Measurements from ENCODE around the gene STRN3.
"Not testable (repeated sequence)": the region's sequence is repeated elsewhere in the genome, so short reads cannot be mapped to it uniquely, and the experiment has no call there.

STRN3 gene

DNA sequence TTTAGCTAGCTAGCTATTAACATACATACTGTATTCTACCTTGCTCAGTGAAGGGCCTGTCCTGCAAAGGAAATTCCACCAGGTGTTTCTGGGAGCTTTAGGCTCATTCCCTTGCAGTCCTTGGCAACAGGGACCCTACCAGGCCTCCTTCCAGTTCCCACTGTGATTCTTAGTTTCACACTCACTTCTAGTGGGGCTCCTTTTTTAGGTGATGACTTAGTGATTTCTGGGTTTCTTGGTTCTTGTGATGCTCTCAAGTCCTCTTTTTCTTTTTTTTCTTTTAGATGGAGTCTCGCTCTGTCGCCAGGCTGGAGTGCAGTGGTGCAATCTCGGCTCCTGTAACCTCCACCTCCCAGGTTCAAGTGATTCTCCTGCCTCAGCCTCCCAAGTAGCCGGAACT is 10.4 kb upstream of the STRN3 start:
- DNase-seq = no peak

DNA sequence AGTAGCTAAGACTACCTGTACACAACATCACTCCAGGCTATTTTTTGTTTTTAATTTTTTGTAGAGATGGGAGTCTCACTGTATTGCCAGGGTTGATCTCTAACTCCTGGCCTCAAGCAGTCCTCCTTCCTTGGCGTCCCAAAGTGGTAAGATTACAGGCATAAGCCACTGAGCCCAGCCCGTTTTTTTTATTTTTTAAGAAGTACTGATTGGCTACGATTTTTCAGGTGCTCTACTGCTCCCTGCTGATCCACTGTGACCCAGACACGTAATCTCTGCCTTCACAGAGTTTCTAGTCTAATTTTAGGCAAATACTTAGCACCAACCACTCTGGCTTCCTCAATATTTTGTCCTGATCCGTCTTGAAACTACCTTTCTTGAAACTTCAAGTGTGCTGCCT is 4.3 kb upstream of the STRN3 start:
- no peak for DNase-seq

DNA sequence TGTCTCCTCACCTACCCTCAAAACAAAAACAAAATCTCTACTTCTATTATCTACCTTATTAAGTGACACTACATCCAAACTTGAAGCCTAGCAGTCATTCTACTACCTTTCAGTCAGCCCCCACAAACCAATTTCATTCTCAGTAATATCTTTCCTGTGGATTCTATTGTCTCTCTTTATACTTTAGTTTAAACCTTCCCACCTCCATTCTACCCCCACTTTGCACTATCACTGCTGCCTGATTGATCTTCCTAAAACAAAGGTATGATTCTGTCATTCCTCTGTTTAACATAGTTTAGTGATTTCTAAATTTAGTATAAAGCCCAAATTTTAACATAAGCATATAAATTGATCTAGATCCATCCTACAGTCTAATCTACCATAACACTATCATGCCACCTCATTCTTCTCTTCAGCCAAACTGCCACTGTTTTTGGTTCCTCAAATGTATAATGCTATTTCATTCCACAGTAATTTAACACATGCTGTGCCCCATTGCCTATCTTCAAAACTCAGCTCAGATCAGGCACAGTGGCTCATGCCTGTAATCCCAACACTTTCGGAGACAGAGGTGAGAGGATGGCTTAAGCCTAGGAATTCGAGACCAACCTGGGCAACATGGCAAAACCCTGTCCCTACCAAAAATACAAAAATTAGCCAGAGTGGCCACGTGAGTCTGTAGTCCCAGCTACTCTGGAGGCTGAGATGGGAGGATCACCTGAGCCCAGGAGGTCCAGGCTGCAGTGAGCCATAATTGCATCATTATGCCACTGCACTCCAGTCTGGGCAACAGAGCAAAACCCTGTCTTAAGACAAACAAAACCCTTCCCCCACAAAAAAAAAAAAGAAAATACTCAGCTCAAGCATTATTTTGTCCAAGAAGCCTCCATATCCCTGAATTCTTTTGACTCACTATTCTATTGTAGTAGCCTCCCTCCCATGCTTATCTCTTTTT is 3.1 kb upstream of the STRN3 start:
- no peak for DNase-seq

DNA sequence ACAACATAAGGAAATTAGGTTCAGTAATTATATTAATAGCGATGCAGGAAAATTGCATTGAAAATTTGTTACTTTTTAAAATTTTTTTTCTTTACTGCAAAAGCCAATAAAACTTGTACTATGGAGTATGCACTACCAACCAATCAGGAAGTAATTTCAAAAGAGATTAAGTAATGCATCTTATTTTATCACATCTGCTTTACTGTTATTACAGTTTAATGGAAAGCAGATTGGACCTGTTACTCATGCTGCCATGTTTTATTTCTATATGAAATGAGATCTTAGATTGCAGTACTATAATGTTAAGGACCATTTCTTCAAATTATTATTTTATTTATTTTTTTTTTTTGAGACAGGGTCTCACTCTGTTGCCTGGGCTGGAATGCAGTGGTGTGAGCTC is 1.7 kb upstream of the STRN3 start:
- no peak for DNase-seq

DNA sequence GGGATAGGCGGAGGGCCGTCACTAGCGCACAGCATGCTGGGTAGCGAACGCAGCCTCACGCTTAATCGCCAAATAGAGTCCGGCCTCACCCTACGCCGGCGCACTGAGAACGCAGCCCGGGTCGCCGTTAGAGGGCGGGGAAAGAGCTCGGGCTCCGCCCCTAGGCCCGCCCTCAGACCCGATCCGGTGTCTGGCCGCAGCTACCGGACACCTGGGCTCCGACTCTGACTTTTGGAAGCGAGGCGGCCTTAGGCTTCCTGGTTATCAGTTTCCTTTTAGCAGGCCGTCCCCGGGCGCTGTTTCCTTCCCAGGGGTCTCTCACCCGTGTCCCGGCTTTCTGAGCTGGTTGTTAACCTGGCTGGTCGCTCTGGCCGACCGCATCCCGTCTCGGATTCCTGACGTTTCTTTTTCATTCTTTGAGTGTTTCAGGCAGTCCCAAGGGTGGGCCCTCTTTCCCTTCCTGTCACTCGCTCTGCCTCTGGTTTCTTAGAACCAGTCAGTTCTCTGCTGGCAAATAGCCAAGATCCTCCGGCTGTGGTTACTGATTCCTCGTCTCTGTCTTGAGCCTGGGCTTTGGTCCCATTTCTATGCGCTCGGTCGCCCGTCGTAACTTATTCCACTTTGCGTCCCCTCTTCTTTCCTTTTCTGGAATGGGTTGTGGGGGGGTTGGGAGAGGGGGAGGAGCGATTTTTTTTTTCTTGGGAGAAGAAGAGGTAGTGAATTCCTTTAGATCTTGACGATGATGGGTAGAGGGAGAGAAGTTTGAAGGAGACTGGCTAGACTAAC is 464 bp upstream of the STRN3 start:
- peak; percentile 95 for DNase-seq

DNA sequence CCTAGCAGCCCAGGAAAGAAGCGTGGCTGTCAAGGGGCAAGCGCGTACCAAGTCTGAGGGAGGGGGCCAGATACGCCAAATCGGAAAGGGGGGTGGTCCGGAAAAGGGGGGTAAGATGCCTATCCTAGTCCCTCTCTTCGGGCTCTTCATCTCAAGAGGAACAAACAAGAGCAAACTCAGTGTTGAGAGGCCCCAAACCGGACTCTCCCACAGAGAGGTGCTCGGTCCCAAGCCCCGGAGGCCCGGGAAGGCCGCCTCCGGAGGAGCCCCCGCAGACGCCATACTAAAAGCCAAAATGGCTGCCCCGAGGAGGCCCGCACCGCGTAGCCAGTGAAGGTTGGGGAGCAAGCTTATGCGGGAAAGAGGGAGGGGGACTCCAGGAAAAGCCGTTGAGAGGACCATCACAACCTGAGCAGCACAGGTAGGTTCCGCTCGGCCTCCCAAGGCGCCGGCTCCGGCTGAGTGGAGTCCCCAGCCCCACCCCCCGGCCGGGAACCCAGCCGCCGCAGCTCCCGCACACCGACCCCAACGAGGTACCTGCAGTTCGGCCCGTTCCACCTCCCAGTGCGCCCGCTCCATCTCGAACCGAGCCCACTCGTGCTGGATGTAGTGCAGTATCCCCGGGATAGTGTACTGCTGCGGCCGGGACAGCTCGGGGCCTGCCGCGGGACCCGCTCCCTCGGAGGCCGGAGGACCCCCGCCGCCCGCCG is 657 bp downstream of the STRN3 start, which contains the start of gene AP4S1:
TSS of gene AP4S1 (plus strand) at position 283 of the 710 bp plus-strand sequence. CDS start 40,548 bp downstream, outside the sequence.
- DNase-seq = peak; percentile 44

DNA sequence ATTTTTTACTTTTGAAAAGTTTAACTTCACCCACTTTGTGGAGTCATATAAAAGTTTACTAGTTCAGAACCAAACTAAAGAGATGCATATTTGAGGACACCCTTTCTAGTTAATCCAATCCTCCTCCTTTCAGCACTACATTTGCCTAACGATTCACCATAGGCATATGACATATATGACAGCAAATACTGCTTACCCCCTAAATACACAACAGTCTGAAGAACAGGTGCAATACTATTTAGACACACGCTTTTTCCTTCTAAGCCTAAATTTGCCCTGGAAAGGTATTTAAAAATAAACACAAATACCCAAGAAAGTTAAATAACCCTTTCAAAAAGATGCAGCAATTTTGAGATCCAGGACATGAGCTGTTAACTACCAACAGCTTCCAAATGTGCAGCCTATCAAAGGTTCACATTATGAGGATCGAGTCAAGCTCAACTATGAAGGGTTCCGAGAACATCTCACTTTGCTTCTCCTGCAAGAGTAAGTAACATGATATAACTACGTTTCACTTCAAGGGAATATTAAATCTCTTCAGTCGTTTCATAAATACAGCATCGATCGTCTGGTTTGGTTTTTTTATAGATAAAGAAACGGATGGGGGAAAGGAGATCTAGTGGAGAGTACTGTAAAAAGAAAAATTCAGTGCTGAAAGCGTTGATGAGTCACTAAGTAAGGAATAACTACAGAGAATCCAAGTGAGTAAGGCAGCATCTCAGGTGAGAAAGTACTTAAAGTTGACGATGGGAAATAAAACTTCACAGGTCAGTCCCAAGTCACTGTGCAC is 1.4 kb downstream of the STRN3 start:
- DNase-seq = no peak

DNA sequence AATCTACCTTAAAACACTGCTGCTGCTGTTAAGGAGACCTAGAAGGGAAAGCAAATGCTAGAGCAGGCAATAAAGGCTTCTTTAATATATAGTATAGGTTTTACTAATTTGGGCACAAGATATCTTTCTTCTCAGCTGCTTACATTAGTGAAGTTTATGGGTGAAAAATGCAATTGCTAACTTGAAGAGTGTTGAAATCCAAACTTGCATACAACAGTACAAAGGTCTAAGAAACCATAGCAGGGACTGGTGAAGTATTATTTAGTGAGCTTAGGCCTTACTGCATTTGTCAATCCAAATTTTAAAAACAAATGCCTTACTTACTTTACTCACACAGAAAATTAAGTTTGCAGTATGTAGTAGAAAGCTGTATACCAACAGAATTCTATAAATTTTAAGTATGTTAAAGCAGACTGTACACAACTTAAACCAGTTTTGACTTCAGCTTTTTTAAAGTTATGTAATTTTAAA is 2.1 kb downstream of the STRN3 start:
- no peak for DNase-seq

DNA sequence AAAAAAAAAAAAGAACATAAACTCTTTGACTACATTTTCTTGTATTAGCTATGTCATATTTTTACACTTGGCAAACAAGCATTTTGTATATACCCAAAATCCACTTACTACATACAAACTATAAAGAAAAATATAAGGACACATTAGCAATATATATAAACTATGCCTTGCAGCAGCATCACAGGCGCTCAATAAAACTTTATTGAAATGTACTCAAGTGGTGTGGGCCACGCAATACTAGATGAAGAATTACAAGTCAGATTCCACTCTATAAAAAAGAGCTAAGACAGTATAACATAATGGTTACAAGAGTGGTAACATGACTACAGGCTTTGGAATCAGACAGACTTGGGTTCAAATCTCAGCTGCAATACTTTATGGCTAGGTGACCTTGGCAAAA is 3.8 kb downstream of the STRN3 start:
- DNase-seq = no peak

DNA sequence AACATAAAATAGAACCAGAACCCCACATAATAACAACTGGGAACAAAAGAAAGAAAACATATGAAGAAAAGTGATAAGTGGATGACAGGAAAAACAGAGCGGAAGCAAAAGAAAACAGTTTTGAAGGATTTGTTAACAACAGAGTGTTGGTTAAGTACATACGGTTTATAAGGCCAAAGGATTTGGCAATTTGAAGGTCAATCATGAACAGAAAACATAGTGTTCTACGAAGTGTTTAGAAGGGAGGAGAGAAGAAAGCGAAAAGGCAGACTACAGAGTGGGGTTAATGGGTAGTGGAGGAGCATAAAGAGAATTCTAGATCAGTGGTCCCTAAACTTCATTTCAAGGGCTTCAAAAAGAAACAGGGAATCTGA is 4.6 kb downstream of the STRN3 start:
- no peak for DNase-seq

DNA sequence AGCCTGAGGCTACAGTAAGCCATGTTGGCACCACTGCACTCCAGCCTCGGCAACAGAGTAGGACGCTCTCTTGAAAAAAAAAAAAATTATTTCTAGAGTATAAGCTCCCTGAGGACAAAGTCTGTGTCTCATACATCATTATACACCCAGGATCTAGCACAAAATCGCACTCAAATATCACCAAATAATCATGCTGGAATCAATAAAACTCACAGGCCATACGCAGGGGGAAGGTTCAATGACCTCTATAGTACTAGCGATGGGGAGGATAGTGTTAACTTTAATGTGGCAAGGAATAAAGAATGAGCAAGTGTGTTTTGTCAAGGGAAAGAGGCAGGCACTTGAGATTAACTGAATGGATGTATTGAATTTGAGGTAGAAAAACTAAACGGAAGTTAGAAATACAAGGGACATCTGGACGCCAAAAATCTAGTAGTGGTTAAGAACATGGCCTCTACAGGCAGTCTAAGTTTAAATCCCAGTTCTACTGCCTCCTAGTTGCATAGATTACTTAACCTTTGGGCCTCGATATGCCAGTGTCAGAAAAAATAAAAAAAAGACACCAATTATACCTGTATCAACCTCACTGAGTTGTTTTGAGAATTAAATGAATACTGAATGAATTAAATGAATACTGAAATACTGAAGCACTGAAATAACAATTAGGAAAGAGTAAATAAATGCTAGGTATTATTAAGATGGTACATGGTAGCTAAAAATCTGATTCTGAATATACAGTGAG is 5.2 kb downstream of the STRN3 start:
- no peak for DNase-seq

DNA sequence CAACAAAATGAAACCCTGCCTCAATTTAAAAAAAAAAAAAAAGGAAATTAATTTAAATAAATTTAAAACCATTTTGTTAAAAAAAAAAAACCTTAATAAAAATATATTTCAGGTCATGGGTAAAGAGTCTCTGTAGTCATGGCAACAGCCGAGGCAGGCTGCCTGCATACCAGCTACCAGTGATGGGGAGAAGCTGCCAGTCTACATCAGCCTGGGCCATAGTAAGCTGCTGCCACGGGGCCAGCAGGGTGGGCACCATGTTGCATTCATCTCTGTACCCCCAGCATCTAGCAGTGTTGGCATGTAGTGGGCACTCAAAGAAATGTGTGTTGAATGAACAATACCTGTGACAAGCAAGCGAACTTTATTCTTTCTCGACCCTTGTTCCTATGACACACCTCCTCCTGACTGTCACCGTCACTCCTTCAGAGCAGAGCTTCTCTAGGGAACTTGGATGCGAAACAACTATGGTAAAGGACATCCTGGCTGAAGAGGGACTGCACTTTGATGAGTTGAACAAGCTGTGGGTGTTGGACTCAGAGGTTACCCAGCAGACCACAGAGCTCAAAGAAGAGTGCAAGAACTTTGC is 8.0 kb downstream of the STRN3 start:
- no peak for DNase-seq

DNA sequence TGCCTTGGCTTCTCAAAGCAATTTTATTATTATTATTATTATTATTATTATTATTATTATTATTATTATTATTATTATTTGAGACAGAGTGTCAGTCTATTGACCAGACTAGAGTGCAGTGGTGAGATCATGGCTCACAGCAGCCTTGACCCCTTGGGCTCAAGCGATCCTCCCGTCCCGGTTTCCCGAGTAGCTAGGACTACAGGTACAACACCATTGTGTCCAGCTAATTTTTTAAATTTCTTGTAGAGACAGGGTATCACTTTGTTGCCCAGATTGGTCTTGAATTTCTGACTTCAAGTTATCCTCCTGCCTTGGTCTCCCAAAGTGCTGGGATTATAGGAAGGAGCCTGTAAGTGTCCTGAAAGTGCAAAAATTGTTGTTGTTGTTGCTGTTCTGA is 12.3 kb downstream of the STRN3 start:
- no peak for DNase-seq

DNA sequence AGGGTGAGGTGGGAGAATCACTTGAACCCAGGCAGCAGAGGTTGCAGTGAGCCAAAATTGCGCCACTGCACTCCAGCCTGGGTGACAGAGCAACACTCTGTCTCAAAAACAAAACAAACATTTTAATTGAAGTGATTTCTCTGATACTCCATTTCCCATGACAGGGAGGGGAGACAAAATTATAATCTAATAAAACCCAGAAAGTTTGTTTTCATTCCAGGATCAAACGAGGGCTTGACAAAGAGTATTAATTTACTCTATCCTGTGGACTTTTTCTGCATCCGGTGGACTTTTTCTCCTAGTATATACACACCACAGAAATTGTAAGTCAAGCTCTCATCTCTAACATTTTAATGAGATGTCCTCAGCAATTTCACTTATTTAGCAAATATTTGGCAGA is 15.2 kb downstream of the STRN3 start:
- DNase-seq = no peak

DNA sequence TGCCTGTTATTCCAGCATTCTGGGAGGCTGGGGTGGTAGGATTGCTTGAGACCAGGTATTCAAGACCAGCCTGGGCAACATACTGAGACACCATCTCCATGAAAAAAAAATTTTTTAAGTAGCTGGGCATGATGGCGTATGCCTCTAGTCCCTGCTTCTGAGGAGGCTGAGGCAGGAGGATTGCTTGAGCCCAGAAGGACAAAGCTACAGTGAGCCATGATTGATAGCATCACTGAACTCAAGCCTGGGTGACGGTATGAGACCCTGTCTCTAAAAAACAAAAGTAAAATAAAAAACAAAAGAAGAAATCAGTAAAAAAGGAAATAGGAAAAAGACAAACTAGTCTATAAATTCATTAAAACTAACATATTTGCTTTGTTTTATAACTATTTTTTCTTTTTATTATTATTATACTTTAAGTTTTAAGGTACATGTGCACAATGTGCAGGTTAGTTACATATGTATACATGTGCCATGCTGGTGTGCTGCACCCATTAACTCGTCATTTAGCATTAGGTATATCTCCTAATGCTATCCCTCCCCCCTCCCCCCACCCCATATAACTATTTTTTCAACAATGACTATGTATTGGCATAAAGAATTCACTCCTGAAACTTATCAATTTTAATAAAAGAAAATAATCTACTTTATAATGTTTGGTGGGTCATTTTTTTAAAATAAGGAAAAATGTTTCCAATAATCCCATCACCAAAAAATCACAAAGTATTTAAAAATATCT is 16.2 kb downstream of the STRN3 start:
- no peak for DNase-seq

DNA sequence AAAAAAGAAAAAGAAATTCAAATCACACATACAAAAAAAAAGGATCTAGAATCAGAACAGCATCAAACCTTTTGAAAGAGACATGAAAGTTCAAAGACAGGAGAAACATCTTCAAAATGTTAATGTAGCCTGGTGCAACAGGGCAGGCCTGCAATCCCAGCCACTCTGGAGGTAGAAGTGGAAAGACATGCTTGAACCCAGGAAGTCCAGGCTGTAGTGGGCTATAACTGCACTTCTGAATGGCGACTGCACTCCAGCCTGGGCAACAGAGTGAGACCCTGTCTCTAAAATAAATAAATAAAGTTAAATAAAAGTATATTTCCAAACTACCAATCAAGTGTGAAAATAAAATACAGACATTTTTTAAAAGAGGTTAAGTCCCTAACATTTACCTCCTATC is 19.5 kb downstream of the STRN3 start:
- DNase-seq = no peak

DNA sequence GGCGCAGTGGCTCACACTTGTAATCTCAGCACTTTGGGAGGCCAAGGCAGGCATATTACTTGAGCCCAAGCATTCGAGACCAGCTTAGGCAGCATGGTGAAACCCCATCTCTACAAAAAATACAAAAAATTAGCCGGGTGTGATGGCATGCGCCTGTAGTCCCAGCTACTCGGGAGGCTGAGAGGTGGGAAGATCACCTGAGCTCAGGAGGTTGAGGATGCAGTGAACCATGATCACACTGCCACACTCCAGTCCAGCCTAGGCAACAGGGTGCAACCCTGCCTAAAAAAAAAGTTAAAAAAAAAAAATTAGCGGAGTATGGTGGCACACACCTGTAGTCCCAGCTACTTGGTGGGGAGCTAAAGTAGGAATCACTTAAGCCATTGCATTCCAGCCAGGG is 22.2 kb downstream of the STRN3 start:
- not testable (repeated sequence) for DNase-seq

DNA sequence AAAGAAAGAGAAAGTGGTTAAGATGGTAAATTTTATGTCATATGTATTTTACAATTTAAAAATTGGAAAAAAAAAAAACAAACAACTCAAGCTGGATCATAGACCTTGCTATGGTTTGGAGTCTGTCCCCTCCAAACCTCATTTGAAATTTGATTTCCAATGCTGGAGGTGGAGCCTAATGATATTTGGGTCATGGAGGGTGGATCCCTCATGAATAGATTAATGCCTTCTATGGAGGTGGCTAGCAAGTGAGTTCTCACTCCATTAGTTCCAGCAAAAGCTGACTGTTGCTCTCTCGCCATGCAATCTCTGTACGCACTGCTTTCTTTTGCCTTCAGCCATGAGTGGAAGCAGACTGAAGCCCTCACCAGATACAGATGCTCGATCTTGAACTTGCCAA is 22.9 kb downstream of the STRN3 start:
- DNase-seq = no peak

DNA sequence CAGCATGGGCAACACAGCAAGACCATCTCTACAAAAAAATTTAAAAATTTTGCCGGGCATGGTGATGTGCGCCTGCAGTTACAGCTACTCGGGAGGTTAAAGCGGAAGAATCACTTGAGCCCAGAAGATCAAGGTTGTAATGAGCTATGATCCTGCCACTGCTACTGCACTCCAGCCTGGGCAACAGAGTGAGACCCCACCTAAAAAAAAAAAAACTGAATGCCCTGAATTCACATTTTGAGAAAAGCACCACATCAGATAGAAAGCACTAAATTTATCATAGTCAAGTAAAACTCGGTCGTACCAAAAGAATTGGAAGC is 24.9 kb downstream of the STRN3 start:
- DNase-seq = no peak

DNA sequence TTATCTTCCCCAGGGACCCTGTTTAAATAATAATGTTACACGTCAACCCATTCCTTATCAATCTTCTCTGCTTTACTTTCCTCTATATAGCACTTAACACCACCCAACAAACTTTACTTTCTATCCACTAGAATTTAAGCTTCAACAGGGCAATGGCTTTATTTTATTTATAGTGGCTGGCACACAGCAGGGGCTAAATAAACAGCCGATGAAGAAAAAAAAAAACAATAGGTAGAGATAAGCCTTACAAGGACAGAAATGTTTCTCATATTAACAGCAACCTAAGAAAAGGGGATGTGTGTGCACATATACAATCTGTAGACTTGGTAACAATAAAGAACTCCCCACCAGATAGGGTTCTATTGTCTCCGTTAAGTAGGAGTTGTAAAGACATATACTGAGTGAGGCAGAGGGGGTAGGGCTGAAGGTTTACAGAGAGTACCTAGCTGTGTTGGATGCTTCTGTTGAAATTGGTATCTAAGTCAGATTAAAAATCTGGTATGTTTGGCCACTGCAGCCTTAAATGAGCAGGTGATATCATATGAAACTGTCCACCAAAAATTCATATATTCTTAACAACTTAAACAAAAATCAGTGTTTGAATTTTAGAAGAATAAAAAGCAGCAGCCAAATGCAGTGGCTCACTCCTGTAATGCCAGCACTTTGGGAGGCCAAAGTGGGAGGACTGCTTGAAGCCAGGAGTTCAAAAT is 25.4 kb downstream of the STRN3 start:
- DNase-seq = no peak
